Body of pancreas (tissue), 4 donors: ENCODE data around the gene CCR2. TPM values are rescaled to one million over a fixed set of nuclear protein-coding genes. Genes with fewer than 3 reads are reported as not detected.

Experiments
- ATAC-seq: fragments of 150-250 bp; one replicate; pipeline ENCODE4 v1.9.1; 2016
- DNase-seq, 4 donors: peaks; one replicate each; pipeline ENCODE4 v3.0.0-alpha.2; 2019
- H3K27ac ChIP-seq, 4 donors: fragments of 200-600 bp; sonication (generic); 1 replicate in 3 of 4; 2 replicates in 1 of 4; pipeline versions ENCODE4 v1.5.1 to v1.6.1; 2016 to 2019; ENCODE audit warnings: mild to moderate bottlenecking in 1 of 4, mixed read lengths in 1 of 4, moderate library complexity in 1 of 4
- H3K27me3 ChIP-seq, 2 donors: fragments of 200-600 bp; sonication (generic); one replicate each; pipeline ENCODE4 v1.6.0; 2016; ENCODE audit warnings: mild to moderate bottlenecking in 1 of 2
- H3K36me3 ChIP-seq, 2 donors: fragments of 200-600 bp; sonication (generic); replicated peaks in 1 of 2; 2 replicates each; pipeline ENCODE4 v1.5.1; 2016; ENCODE audit warnings: low read depth in 2 of 2; ENCODE audit not compliant: insufficient read depth in 1 of 2
- H3K4me1 ChIP-seq: fragments of 200-600 bp; sonication (generic); one replicate; pipeline ENCODE4 v1.6.0; 2016
- H3K4me3 ChIP-seq, 2 donors: fragments of 200-600 bp; sonication (generic); 1 replicate in 1 of 2; 2 replicates in 1 of 2; pipeline ENCODE4 v1.5.1; 2016 to 2019
- H3K9me3 ChIP-seq, 3 donors: fragments of 200-600 bp; sonication (generic); 1 replicate in 2 of 3; 2 replicates in 1 of 3; pipeline ENCODE4 v1.5.1; 2016
- CTCF ChIP-seq, 7 experiments: fragments of 450-650 bp in 4 of 7; fragments of 200-600 bp in 3 of 7; sonication (generic) in 3 of 7; IDR thresholded peaks; one replicate each; pipeline ENCODE4 v1.5.1; 2016 to 2019; ENCODE audit warnings: antibody characterized with exemption in 7 of 7
- POLR2A ChIP-seq, 3 donors: fragments of 450-650 bp; IDR thresholded peaks; one replicate each; pipeline ENCODE4 v1.6.1; 2016; ENCODE audit warnings: antibody characterized with exemption in 3 of 3, mild to moderate bottlenecking in 2 of 3
- WGBS, 2 donors: methylation state at CpG; one replicate each; pipeline ENCODE4 v1.1.5; 2017; 5-methylcytosine and 5-hydroxymethylcytosine counted together
- intact Hi-C: fragments of 100-400 bp; cut with DNase I; formaldehyde crosslinking; loops from one replicate; pipeline ENCODE4 v1.15.1; 2023
- total RNA-seq, 2 donors: library from RNA; depleted of rRNA; stranded (reverse); fragments of >200 nt; gene quantifications; one replicate each; pipeline ENCODE4 v1.1.0, GENCODE V29; 2016

Gene CCR2
- total RNA-seq, 2 donors from 2014 or later, result 1.8 to 7.9 TPM

DNA sequence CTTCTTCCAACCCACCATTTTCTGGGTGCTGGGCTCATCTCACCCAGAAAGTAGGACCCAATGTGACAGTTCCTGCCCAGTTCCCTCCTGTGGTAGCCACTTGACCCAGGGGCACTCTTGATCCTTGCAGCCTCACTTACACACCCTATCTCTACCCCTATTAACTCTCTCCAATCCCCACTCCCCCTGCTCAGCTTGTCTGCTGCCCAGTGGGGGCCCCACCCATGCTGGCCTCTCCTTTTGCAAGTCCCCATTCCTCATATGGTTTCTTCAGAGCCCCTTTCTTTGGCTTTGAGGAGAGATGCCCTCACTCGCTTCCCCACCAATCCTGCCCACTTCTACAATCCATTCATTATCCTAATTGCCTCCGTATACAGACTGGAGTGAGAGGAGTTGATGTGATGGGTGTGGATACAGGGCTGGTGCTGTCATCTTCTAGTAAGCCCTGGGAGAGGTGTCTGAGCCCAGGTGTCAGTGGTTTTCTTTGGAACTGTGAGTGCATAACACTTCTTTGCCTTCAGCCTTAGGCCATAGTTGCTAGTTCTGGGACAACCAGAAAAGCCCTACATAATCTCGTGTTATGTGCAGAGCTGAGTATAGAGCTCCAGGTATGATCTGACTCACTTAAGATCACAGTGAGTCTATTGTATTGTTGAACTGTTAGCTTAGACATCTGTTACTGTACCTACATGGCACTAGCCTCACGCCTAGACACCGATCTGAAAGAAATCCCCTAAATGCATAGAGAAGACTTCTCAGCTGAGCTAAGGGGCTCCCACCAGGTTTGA lies 12.0 kb downstream of the CCR2 start:
- DNase-seq (no peak), ATAC-seq (no peak)
- H3K9me3 ChIP-seq, result no peaks in the 10 kb centered on the region
- intact Hi-C loops, result no loop called here
- TF ChIP-seq CTCF (IDR thresholded peaks at IDR 0.05) (no peak), POLR2A (IDR thresholded peaks at IDR 0.05) (no peak)
- H3K27ac ChIP-seq, result no peak overlapping the region
- WGBS, 2 donors, result 79 to 80% methylated on average over 5 of the region's 5 CpGs
- H3K36me3 ChIP-seq, result no peaks in the 10 kb centered on the region
- no peaks in the 10 kb centered on the region for H3K27me3 ChIP-seq
- H3K4me1 ChIP-seq, result no peaks in the 10 kb centered on the region
- no peak overlapping the region for H3K4me3 ChIP-seq

- Histone ChIP-seq H3K36me3 (no peaks in the 10 kb centered on the region), H3K4me3 (no peak overlapping the region), H3K27ac (no peak overlapping the region), H3K4me1 (no peaks in the 10 kb centered on the region), H3K27me3 (no peaks in the 10 kb centered on the region), H3K9me3 (no peaks in the 10 kb centered on the region)
- ATAC-seq (no peak), DNase-seq (no peak)
- TF ChIP-seq CTCF (IDR thresholded peaks at IDR 0.05) (no peak), POLR2A (IDR thresholded peaks at IDR 0.05) (no peak)
- 75 to 78% methylated on average over 5 of the region's 5 CpGs for WGBS, 2 donors
- intact Hi-C loops, result no loop called here
Observed at GRCh38 chr3:46367811-46368210, 13.9 kb downstream of the CCR2 start.

- intact Hi-C loops, result no loop called here
- TF ChIP-seq CTCF (IDR thresholded peaks at IDR 0.05) (peak in 1 of 7 experiments; percentile 34), POLR2A (IDR thresholded peaks at IDR 0.05) (peak in 1 of 3 donors; percentile 9)
- ATAC-seq (no peak), DNase-seq (peak; percentile 14 to 74 (median 26))
- H3K36me3 ChIP-seq, result no peaks in the 10 kb centered on the region
- H3K27me3 ChIP-seq, result no peaks in the 10 kb centered on the region
- H3K4me3 ChIP-seq, result no peak overlapping the region
- H3K4me1 ChIP-seq, result no peaks in the 10 kb centered on the region
- H3K9me3 ChIP-seq, result no peaks in the 10 kb centered on the region
- 59 to 81% methylated on average over 7 of the region's 7 CpGs for WGBS, 2 donors
- no peak overlapping the region for H3K27ac ChIP-seq
Observed at GRCh38 chr3:46368569-46368968, 14.7 kb downstream of the CCR2 start.

DNA sequence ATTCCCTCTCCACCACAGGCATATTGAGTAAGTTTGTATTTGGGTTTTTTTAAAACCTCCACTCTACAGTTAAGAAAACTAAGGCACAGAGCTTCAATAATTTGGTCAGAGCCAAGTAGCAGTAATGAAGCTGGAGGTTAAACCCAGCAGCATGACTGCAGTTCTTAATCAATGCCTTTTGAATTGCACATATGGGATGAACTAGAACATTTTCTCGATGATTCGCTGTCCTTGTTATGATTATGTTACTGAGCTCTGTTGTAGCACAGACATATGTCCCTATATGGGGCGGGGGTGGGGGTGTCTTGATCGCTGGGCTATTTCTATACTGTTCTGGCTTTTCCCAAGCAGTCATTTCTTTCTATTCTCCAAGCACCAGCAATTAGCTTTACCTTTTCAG lies 15.2 kb downstream of the CCR2 start:
- Histone ChIP-seq H3K27ac (no peak overlapping the region), H3K4me1 (no peaks in the 10 kb centered on the region), H3K4me3 (no peak overlapping the region), H3K9me3 (no peaks in the 10 kb centered on the region), H3K27me3 (no peaks in the 10 kb centered on the region), H3K36me3 (no peaks in the 10 kb centered on the region)
- WGBS, 2 donors, result 63 to 75% methylated on average over 4 of the region's 4 CpGs
- DNase-seq (no peak), ATAC-seq (no peak)
- no peak for TF ChIP-seq CTCF (IDR thresholded peaks at IDR 0.05)
- intact Hi-C loops, result no loop called here

DNA sequence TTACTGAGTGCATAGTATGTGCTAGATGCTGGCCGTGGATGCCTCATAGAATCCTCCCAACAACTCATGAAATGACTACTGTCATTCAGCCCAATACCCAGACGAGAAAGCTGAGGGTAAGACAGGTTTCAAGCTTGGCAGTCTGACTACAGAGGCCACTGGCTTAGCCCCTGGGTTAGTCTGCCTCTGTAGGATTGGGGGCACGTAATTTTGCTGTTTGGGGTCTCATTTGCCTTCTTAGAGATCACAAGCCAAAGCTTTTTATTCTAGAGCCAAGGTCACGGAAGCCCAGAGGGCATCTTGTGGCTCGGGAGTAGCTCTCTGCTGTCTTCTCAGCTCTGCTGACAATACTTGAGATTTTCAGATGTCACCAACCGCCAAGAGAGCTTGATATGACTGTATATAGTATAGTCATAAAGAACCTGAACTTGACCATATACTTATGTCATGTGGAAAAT lies 15.8 kb downstream of the CCR2 start:
- Histone ChIP-seq H3K27ac (no peak overlapping the region), H3K4me3 (no peak overlapping the region), H3K27me3 (no peaks in the 10 kb centered on the region), H3K36me3 (no peaks in the 10 kb centered on the region), H3K9me3 (no peaks in the 10 kb centered on the region), H3K4me1 (no peaks in the 10 kb centered on the region)
- DNase-seq (no peak), ATAC-seq (no peak)
- 51 to 61% methylated on average over 6 of the region's 6 CpGs for WGBS, 2 donors
- intact Hi-C loops, result no loop called here
- TF ChIP-seq CTCF (IDR thresholded peaks at IDR 0.05) (no peak), POLR2A (IDR thresholded peaks at IDR 0.05) (no peak)
